KG1 (cell line): ENCODE data around the gene MATN4.
A peak's percentile ranks its signal among the peaks of the same experiment; 100 is the strongest.

Experiments used
- DNase-seq: peaks from one replicate; lab custom pipeline; 2025; lab: John Stamatoyannopoulos, UW

MATN4 gene

DNA sequence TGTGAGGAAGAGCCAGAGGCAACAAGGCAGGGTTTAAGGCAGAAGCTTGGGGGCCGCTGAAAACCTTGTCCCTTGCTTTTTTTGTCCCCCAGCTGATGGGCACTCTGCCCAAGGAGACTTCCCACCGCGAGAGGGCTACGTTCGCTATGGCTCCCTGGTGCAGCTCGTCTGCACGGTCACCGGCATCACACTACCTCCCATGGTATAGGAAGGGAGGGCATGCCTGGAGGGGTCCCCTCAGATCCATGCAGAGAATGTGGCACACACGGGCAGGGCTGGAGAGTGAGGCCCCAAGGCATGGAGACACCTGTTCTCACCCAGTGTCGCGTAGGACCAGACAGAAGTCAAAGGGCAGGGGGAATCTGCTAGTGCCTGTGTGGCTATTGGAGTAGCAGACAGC, 5.8 kb upstream of the MATN4 start:
- DNase-seq = no peak

DNA sequence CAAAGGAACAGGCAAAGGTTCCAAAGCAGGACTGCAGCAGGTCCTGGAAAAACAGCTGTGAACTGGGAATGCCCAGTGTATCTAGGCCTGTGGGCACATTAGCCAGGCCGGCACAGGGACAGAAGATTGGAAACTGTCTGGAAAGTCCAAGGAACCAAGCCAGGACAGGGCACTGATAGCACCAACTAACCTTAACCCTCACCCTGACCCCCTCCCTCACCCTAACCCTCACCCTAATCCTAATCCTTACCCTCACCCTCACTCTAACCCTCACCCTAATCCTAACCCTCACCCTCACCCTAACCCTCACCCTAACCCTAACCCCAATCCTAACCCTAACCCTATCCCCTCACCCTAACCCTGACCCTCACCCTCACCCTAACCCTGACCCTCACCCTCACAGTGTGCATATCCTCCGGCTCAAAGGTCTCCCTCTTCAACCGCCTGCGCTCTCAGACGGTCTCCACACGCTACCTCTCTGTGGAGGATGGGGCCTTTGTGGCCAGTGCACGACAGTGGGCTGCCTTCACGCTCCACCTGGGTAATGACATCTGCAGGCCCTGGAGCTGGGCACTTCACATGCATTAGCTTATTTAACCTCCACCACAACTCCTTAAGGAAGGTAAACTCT, 5.1 kb upstream of the MATN4 start:
- no peak for DNase-seq

DNA sequence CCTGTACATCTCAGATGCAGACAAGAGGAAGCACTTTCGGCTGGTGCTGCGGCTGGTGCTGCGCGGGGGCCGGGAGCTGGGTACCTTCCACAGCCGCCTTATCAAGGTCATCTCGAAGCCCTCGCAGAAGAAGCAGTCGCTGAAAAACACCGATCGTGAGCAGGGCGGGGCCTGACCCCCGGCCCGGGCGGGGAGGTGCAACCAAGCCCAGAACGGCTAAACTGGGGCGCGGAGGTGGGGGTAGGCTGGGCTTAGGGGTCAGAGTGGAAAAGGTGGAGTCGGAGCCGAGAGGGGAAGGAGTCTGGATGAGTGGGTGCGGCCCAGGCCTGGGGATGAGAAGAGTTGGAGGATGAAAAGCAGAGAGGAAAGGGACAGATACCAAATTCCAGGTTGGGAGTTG, 4.1 kb upstream of the MATN4 start:
- DNase-seq = no peak

DNA sequence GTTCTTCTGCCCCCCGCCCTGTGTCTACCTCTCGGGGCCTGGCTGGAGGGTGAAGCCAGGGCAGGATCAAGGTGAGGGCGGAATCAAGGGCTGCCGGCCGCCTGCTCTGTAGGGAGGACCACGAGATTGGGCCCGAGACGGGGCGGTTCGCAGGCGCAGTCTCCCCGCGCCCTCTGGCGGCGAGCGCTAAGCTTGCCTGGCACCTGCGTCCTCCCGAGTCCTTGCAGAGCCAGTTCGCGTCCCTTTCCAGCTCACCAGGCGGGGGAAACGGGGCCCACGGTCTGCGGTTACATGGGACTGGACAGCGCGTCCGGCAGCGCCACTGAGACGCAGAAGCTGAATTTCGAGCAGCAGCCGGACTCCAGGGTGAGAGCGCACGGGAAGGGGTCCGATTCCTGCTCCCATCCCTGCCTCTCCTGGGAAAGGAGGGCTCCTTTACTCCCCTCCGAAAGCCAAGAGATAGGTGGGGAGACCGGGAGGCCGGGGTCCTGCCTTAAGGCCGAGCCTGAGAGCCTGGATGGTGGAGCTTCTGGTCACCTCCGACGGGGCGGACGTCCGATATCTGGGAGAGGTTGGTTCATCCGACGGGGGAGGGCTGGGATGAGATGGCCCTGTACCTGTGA, 3.6 kb upstream of the MATN4 start:
- no peak for DNase-seq

DNA sequence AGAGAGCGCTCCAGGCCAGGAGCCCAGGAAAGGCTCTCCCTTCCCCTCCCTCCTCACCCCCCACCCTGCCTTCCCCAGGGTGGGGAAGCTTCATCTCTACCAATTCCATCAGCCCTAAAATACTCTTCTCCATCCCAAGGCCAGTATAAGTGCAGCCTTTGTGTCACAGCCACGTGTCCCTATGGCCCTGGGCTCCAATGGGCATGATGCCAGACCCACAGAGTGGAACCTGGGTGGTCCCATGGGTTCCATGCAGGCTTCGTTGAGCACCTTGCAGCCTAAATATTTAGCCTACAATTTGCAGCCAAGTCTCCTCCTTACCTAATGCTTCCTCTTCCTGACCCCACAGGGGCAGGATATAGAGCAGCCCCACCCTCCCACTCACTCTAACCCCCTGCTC, 976 bp upstream of the MATN4 start:
- DNase-seq = no peak

DNA sequence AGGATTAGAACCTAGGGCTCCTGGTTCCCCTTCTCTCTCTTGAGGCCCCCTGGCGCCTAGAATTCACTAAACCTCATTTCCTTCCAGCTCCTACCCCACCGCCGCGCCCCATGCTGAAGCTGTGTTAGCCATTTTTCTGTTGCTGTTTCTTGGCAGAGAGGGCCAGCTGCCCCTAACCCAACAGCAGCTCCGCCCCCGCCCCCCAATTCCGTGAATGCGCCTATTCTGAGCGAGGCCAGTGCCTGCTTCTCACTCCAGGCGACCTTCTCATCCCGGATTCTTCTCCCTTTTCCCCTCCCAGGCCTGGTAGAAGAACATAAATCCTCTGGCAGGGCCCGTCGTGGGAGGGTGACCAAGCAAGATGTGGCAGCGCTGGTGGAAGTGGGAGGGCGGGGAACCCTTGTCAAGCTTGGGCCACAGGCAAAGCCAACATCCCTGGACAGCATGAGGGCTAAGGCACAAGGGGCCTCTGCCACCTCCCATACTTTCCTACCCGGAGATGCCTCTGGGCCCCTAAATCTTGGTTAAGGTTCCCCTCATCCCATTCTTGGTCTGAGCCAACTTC, 941 bp downstream of the MATN4 start:
- no peak for DNase-seq

DNA sequence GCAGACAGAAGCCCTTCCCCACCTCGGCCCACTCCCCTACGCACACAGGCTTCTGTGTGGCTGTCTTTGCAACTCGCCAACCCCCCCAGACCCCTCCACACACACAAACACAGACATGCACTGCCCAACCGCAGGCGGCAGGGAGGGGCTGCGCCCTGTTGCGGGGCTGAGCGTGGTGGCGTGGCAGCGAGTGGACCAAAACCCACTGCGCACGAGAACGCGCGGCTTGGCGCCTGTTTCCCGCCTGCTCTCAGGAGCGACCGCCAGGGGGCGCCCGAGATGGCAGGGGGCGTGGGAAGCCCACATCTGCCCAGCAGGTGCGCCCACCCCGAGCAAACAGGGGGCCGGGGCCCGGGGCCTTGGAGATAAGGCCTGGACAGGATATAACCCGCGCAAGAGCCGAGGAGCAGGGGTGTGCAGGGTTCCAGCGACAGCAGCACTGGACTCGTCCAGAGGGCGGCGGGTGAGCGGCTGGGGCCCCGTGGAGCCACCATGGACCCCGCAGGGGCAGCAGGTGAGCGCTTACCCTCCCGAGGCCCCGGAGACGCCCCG, 1.6 kb downstream of the MATN4 start, which contains the start of gene RBPJL:
TSS of gene RBPJL (plus strand) at position 410 of the 552 bp plus-strand sequence. CDS start at position 493, 83 bp downstream.
- DNase-seq = no peak

DNA sequence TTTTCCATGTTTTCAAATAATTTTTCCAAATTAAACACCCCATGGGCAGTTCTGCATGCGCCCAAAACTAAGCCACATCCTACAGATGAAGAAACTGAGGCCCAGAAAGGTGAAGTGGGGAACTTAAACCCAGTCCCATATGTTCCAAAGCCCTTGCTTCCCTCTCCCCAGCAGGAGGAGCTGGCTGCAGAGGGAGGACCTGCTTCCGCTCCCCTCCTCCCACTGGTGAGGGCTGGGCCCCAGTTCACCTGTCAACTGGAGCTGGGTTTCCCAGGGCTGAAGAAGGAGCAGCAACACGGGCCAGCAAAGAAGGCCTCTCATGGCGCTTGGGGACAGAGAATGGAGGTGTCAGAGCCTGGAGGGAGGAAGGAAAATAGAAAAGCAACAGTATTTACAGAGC, 2.8 kb downstream of the MATN4 start:
- DNase-seq = no peak

DNA sequence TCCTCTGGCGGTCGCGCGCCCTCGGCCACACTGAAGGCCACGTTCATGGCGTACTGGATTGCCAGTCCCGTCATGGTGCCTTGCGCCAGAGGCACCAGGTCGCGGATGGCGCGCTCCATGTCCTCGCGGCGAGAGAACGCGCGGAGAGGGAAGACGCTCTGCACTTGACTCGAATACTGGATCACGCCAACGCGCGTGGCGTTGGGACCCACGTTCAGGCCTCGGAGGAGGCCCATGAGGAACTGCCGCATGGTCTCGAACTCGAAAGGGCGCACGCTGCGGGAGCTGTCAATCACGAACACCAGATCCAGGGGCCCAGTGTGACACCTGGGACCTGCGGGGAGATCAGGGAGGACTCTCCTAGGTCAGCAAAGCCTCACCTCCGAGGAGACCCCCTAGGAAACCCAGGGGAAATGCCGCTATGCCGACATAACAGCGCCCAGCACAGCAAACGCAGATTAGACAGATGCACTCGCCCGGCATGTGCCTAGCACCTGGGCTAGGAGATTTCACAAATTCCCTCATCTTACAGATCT, 3.6 kb downstream of the MATN4 start:
- no peak for DNase-seq

DNA sequence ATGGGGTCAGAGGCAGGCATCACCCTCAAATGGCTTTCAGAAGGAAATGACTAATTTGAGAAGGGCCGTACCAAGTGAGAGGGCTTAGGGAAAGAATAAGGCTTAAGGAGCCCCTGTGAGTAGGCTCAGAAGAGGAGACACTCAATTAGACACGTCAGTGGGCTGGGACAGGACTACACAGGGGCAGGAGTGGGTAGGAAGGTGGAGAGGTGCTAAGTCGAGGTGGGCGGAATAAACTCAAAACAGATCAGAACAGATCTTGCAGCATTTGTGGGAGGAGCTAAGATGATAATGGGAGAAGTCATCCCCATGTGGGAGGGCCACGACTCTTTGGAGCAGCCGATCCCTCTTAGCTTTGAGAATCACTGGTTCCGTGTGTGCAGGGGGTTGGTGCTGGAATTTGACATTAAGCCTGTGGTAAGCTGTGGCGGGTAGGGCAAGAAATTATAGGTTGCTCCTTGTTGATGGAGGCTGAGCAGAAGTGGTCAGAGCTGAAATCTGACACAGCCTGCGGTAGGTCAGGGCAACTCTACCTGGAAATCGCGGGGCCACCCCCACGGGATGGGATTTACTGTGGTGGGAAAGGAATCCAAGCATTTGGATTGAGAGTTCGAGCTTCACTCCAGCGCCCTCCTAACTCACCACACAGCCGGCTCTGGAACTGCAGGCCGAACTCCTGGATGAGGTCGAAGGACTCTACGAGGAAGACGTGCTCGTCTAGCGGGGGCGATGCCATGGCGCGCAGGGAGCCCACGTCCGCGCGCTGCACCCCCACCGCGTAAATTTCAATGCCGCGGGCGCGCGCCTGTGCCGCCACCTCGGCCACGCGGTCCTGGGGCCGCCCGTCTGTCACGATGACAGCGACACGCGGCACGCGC, 4.3 kb downstream of the MATN4 start:
- DNase-seq = no peak

DNA sequence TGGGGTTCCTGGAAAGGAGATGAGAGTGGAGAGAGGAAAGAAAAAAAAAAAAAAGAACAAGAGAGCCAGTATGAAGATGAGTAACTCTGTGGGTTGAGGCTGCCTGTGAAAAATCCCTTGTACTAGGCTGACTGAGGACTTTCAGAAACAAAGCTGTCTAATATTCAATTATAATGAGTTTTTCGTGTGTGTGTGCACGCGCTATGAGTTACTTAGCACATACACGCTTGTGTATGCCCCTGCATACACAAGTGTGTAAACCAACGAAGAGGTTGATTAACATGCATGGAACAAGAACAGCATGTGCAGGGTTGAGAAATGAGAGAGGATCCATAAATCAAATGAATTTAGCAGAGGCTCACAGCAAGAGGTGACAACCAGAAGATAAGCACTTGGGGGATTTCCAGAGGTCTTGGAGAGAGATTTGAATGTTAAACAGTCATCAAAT, 6.3 kb downstream of the MATN4 start:
- no peak for DNase-seq

DNA sequence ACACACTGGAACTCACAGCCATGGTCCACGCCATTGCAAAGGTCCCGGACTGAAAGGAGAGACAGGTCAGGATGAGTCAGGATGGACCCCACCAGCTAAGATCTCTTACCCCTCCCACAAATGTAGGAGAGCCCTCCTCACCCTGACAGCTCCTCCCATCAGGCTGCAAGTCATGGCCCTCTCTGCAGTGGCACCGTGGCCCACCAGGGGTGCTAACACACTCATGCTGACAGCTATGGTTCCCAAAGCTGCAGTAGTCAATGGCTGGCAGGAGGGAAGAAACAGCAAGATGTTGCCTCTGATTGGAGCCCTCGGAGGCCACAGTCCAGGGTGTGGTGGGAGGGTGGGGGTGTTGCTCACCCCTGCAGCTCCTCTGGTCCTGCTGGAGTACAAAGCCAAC, 7.1 kb downstream of the MATN4 start:
- DNase-seq = no peak

DNA sequence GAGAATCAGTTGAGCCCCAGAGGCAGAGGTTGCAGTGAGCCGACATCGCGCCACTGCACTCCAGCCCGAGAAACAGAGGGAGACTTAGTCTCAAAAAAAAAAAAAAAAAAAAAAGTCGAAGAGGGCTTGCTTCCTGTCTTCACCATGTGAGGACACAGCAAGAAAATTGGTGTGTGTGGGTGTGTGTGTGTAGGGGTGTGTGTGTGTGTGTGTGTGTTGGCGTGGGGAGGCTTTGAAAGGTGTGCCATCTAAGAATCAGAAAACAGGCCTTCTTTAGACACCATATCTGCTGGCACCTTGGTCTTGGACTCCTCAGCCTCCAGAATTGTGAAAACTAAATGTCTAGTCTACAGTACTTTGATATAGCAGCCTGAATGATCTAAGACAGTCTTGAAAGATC, 8.3 kb downstream of the MATN4 start:
- no peak for DNase-seq

DNA sequence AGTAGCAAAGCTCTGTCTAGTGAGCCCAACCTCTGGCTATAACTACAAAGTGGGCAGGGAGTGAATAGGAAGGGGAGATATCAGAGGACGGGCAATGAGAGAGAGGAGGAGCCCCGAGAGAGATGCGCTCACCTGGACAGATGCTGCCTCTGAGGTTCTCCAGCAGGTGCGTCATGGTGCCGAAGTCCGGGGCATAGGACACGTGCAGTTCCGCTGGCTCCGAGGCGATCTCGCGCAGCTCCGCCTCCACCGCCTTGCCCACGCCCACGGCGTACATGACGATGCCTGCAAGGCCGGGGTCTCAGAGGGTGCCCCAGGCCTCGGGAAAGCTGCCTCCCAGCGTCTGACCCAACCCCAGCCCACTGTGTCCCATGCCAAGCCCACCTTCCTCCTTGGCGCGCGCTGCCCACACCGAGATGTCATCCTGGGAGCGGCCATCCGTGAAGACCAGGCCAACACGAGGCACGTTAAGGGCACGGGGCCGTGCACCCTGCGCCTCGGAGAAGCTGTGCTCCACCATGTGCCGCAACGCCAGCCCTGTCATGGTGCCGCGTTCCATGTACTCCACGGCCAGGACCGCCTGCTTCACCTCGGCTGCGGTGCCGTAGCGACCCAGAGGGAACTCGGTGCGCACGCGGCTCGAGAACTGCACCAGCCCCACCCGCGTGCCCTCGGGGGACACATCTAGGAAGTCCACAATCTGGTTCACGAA, 10.2 kb downstream of the MATN4 start:
- DNase-seq = no peak

DNA sequence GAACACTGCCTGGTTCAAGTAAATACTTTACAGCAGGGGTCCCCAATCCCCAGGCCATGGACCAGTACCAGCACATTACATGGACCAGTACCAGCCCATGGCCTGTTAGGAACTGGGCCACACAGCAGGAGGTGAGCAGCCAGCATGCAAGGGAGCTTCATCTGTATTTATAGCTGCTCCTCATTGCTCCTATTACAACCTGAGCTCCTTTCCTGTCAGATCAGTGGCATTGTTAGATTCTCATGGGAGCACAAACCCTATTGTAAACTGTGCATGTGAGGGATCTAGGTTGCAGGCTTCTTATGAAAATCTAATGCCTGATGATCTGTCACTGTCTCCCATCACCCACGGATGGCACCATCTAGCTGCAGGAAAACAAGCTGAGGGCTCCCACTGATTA, 13.4 kb downstream of the MATN4 start:
- no peak for DNase-seq

DNA sequence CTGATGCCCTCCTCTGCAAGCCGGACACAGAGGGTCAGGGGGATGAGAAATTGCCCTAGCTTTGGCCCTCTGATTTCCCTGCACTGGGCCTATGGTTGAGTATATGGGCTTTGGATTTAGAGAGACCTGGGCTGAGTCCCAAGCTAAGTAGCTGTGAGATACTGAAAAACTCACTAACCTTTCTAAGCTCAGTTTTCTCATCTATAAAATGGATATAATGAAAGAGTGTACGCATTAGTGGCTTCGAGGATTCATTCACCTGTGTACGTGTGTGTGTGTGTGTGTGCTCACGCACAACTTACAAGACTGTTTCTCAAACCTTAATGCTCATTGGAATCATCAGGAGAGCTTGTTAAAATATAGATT, 14.1 kb downstream of the MATN4 start:
- DNase-seq = no peak

DNA sequence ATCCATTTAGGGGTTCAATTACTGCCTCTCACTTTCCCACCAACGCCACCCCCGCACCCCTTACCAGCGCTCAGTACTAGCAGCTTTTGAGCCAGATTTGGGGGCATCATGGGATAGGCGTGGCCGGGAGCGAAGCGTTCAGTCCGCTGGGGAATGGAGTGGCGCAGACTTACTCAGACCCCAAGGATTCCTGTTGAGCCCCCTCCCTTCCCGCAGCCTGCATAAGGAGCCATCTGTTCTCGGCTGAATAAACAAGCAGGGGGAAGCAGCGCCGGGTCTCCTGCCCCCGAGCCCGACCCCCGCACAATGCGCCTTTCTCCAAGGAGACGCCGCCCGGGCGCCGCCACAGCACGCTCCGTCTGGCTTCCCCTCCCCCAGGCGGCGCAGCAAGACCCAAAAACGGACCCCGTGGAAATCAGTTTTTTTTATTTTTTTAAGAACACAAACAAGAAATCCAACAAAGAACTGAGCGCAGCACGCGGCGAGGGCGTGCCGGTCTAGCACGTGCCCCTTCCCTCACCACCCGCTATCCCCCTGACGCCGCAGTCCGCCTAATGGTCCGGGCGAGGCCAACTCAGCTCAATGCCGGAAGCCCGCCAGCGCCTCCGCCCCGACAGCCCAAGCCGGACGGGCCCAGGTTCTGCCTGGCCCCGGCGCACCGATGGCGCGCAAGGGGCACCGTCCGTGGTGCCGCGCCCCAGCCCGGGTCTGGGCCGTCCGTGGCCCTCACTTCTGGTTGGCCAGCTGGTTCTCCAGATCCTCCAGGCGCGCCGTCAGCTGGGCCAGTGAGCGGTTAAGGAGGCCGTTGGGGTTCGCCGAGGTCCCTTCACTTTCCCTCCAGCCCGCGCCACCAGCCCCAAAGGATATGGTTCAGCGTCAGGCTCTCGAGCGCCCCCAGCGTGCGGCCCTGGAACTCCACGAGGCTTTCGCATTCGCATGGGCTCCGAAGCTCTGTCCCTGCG, 14.8 kb downstream of the MATN4 start:
- DNase-seq = peak; percentile 67

DNA sequence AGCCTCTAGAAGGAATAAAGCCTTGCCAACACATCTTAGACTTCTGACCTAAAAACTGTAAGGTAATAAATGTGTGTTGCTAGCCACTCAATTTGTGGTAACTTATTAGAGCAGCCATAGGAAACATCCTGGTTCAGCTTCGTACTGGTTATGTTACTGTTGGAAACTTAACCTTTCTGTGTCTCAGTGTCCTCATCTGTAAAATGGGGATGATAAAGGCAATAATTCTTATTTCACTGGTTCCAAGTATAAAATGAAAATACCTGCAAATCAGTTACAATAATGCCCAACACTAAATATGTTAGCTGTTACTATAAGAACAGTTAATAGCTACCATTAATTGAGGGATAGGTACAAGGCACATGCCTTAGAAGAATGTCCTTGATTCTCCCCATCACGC, 15.8 kb downstream of the MATN4 start:
- DNase-seq = no peak

DNA sequence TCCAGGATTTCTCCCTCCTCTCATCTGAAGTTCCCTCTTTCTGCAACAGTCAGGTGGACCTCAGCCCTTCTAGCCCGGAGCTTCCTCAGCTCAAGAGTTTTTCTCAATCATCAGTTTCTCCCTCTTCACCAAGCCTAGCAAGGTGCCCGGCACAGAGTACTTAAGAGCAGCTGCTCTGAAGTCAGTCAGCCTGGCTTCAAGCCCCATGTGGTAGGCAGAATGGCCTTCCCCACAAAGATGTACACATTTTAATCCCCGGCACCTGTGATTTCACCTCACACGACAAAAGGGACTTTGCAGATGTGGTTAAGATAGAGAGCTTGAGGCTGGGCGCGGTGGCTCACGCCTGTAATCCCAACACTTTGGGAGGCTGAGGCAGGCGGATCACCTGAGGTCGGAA, 16.6 kb downstream of the MATN4 start:
- DNase-seq = no peak

DNA sequence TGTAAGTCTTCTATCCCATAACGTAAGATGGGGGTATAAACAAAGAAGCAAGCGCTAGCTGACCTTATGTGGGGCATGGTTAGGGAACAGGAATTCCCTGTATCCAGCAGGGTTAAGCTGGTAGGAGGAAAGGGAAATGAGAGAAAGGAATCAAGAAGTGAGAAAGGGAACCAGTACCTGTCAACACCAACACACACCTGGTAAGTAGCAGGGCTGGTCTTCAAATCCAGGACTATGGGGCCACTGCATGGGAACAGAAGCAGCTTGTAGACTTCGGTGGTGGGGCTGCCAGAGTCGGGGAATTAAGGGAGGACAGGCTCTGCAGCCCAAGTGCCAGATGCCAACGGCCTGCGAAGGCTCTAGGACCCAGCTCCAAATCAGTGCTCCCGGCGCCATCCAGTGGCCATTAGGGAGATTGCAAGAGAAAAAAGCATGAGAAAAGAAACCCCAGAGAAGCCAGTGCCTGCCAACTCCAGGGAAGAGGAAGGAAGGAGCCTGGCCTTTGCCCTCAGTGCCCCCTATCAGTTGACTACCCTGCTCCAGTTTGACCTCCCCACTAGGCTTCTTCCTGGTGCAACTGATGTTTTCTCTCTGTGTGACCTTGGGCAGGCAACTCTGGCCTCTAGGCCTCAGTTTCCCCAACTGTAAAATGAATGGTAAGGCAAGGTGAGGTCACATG, 17.3 kb downstream of the MATN4 start:
- peak; percentile 67 for DNase-seq
